IMR-90 (cell line): ENCODE data around the gene GNAO1. TPM values are rescaled to one million over a fixed set of nuclear protein-coding genes. Genes with fewer than 3 reads are reported as not detected.

ENCODE experiments used
- ATAC-seq: fragments of 200-7000 bp; cut with Tn5 transposase; 2 replicates; pipeline ENCODE4 v1.9.1; 2020; ENCODE audit warnings: low read depth, mild to moderate bottlenecking, moderate library complexity
- BruUV-seq: library from RNA; stranded (reverse); fragments of 400-500 nt; replicated peaks from 2 replicates; lab custom pipeline; 2021; lab: Mats Ljungman, UMichigan
- CTCF ChIA-PET: fragments of 300-600 bp; formaldehyde crosslinking; extraction: SDS; loops from one replicate; lab custom pipeline; 2021; ENCODE audit warnings: antibody characterized with exemption; lab: Yijun Ruan, JAX
- POLR2A ChIA-PET: fragments of 300-600 bp; sonication (Branson Sonifier 250); formaldehyde crosslinking; loops from one replicate; lab custom pipeline; 2022; ENCODE audit warnings: antibody characterized with exemption; ENCODE audit not compliant: unreplicated experiment; lab: Charles Lee
- DNase-seq: peaks from one replicate; pipeline ENCODE4 v3.0.0; 2013
- H2AFZ ChIP-seq: replicated peaks from 2 replicates; pipeline ENCODE3; 2013; ENCODE audit warnings: low read length, mild to moderate bottlenecking; ENCODE audit not compliant: poor library complexity
- H2AK5ac ChIP-seq: 2 replicates; pipeline ENCODE4 v1.6.1; 2013; ENCODE audit warnings: low read depth, low read length, inconsistent platforms
- H2AK9ac ChIP-seq: replicated peaks from 2 replicates; pipeline ENCODE3; 2013; ENCODE audit warnings: mild to moderate bottlenecking, low read depth, low read length, moderate library complexity; ENCODE audit not compliant: poor library complexity
- H2BK120ac ChIP-seq: 2 replicates; pipeline ENCODE4 v1.6.1; 2013; ENCODE audit warnings: low read depth, low read length, inconsistent platforms
- H2BK15ac ChIP-seq: 3 replicates; pipeline ENCODE4 v1.6.1; 2013; ENCODE audit warnings: low read depth, low read length, inconsistent platforms
- H2BK20ac ChIP-seq: 2 replicates; pipeline ENCODE4 v1.6.1; 2013; ENCODE audit warnings: low read depth, mild to moderate bottlenecking, inconsistent platforms, low read length, moderate library complexity
- H2BK5ac ChIP-seq: 2 replicates; pipeline ENCODE4 v1.6.1; 2013; ENCODE audit warnings: mild to moderate bottlenecking, low read depth, low read length, inconsistent platforms; ENCODE audit not compliant: poor library complexity, severe bottlenecking
- H3K14ac ChIP-seq: replicated peaks from 2 replicates; pipeline ENCODE4 v1.6.1; 2013; ENCODE audit warnings: low read depth, low read length, inconsistent platforms
- H3K18ac ChIP-seq: 2 replicates; pipeline ENCODE4 v1.6.1; 2013; ENCODE audit warnings: low read depth, low read length, control low read depth
- H3K23ac ChIP-seq: 2 replicates; pipeline ENCODE4 v1.6.1; 2013; ENCODE audit warnings: low read depth, low read length, inconsistent platforms
- H3K27ac ChIP-seq: 2 replicates; pipeline ENCODE4 v1.5.1; 2013; ENCODE audit warnings: mild to moderate bottlenecking, control low read depth, low read length; ENCODE audit not compliant: insufficient read depth
- H3K27me3 ChIP-seq: 2 replicates; pipeline ENCODE4 v1.6.1; 2013; ENCODE audit warnings: low read length; ENCODE audit not compliant: control insufficient read depth, insufficient read depth
- H3K36me3 ChIP-seq: 2 replicates; pipeline ENCODE4 v1.6.1; 2013; ENCODE audit warnings: low read length, mixed read lengths; ENCODE audit not compliant: control insufficient read depth, insufficient read depth
- H3K4ac ChIP-seq: 2 replicates; pipeline ENCODE4 v1.6.1; 2013; ENCODE audit warnings: low read depth, low read length, inconsistent platforms
- H3K4me1 ChIP-seq: 2 replicates; pipeline ENCODE4 v1.6.1; 2013; ENCODE audit warnings: low read length, mixed read lengths; ENCODE audit not compliant: control insufficient read depth, insufficient read depth
- H3K4me2 ChIP-seq: 2 replicates; pipeline ENCODE4 v1.6.1; 2013; ENCODE audit warnings: low read depth, mild to moderate bottlenecking, control low read depth, low read length, moderate library complexity
- H3K4me3 ChIP-seq: 2 replicates; pipeline ENCODE4 v1.5.1; 2013; ENCODE audit warnings: low read depth, mild to moderate bottlenecking, control low read depth, low read length, moderate library complexity; ENCODE audit not compliant: insufficient read depth
- H3K56ac ChIP-seq: 2 replicates; pipeline ENCODE4 v1.6.1; 2013; ENCODE audit warnings: low read length, inconsistent platforms; ENCODE audit not compliant: insufficient read depth; ENCODE audit errors: extremely low read depth
- H3K79me1 ChIP-seq, 2 experiments: 2 replicates each; pipeline ENCODE4 v1.6.1; 2013; ENCODE audit warnings: low read length in 2 of 2, inconsistent platforms in 1 of 2, low read depth in 1 of 2
- H3K9ac ChIP-seq: 2 replicates; pipeline ENCODE4 v1.6.1; 2013; ENCODE audit warnings: low read depth, low read length, control low read depth
- H3K9me1 ChIP-seq: 2 replicates; pipeline ENCODE4 v1.6.1; 2013; ENCODE audit warnings: low read length, inconsistent platforms; ENCODE audit not compliant: insufficient read depth
- H3K9me3 ChIP-seq: 2 replicates; pipeline ENCODE4 v1.6.1; 2013; ENCODE audit warnings: low read length; ENCODE audit not compliant: control insufficient read depth, insufficient read depth
- H4K20me1 ChIP-seq: 2 replicates; pipeline ENCODE4 v1.6.1; 2013; ENCODE audit warnings: low read length, inconsistent platforms; ENCODE audit not compliant: insufficient read depth
- H4K5ac ChIP-seq: 2 replicates; pipeline ENCODE4 v1.6.1; 2013; ENCODE audit warnings: mild to moderate bottlenecking, low read depth, low read length, control low read depth
- H4K8ac ChIP-seq, 2 experiments: 2 replicates each; pipeline ENCODE4 v1.6.1; 2013; ENCODE audit warnings: low read depth in 2 of 2, low read length in 2 of 2, control low read depth in 1 of 2, inconsistent platforms in 1 of 2
- H4K91ac ChIP-seq: 2 replicates; pipeline ENCODE4 v1.6.1; 2013; ENCODE audit warnings: low read depth, low read length, inconsistent platforms; ENCODE audit not compliant: insufficient read depth
- BHLHE40 ChIP-seq: fragments of 150-350 bp; IDR thresholded peaks from 2 replicates; pipeline ENCODE4 v1.6.1; 2016; ENCODE audit warnings: mild to moderate bottlenecking, low read depth, low read length
- CEBPB ChIP-seq: IDR thresholded peaks from 2 replicates; pipeline ENCODE4 v1.6.1; 2012; ENCODE audit warnings: low read depth, low read length, improper control_type of control experiment
- CHD1 ChIP-seq: IDR thresholded peaks from 2 replicates; pipeline ENCODE4 v1.6.1; 2012; ENCODE audit warnings: low read depth, low read length, improper control_type of control experiment
- CTCF ChIP-seq: conservative IDR thresholded peaks from 2 replicates; pipeline ENCODE4 v1.5.1; 2012; ENCODE audit warnings: mild to moderate bottlenecking, low read depth, low read length, improper control_type of control experiment
- FOS ChIP-seq: fragments of 150-350 bp; IDR thresholded peaks from 2 replicates; pipeline ENCODE4 v1.6.1; 2016; ENCODE audit warnings: low read depth, low read length
- MAFK ChIP-seq: IDR thresholded peaks from 2 replicates; pipeline ENCODE4 v1.6.1; 2012; ENCODE audit warnings: low read depth, low read length, improper control_type of control experiment
- MAZ ChIP-seq: IDR thresholded peaks from 2 replicates; pipeline ENCODE4 v1.6.1; 2012; ENCODE audit warnings: low read depth, mild to moderate bottlenecking, low read length, improper control_type of control experiment, moderate library complexity, borderline replicate concordance
- MXI1 ChIP-seq: IDR thresholded peaks from 2 replicates; pipeline ENCODE4 v1.6.1; 2012; ENCODE audit warnings: low read depth, mild to moderate bottlenecking, low read length, moderate library complexity, borderline replicate concordance
- NFE2L2 ChIP-seq: fragments of 150-350 bp; IDR thresholded peaks from 2 replicates; pipeline ENCODE4 v1.6.1; 2016; ENCODE audit warnings: low read depth, mild to moderate bottlenecking, low read length
- POLR2A ChIP-seq: IDR thresholded peaks from 2 replicates; pipeline ENCODE4 v1.6.1; 2012; ENCODE audit warnings: mild to moderate bottlenecking, low read depth, low read length
- RAD21 ChIP-seq: IDR thresholded peaks from 2 replicates; pipeline ENCODE4 v1.6.1; 2012; ENCODE audit warnings: low read length, improper control_type of control experiment
- RCOR1 ChIP-seq: IDR thresholded peaks from 2 replicates; pipeline ENCODE4 v1.6.1; 2012; ENCODE audit warnings: mild to moderate bottlenecking, low read length, improper control_type of control experiment; ENCODE audit not compliant: insufficient replicate concordance
- RFX5 ChIP-seq: IDR thresholded peaks from 2 replicates; pipeline ENCODE4 v1.8.0; 2012; ENCODE audit warnings: low read depth, mild to moderate bottlenecking, low read length, moderate library complexity
- SMC3 ChIP-seq: fragments of 150-350 bp; IDR thresholded peaks from 2 replicates; pipeline ENCODE4 v1.6.1; 2016; ENCODE audit warnings: low read depth, mild to moderate bottlenecking, antibody characterized with exemption, low read length, moderate library complexity
- USF2 ChIP-seq: fragments of 150-350 bp; IDR thresholded peaks from 2 replicates; pipeline ENCODE4 v1.6.1; 2017; ENCODE audit warnings: mild to moderate bottlenecking, antibody characterized with exemption, low read length, low read depth
- WGBS, 2 experiments: methylation state at CpG; one replicate each; pipeline versions ENCODE4 v1.1.5 to v1.1.7; 2013; ENCODE audit warnings: missing lambda C conversion rate in 2 of 2; ENCODE audit not compliant: insufficient read length in 1 of 2; ENCODE audit errors: extremely low coverage in 2 of 2; 5-methylcytosine and 5-hydroxymethylcytosine counted together
- dilution Hi-C: fragments of 300-500 bp; cut with HindIII; formaldehyde crosslinking; loops from one replicate; pipeline ENCODE4 v1.14.3; 2018; ENCODE audit warnings: low sequenced_read_pairs; ENCODE audit not compliant: unreplicated experiment
- in situ Hi-C: fragments of 300-500 bp; cut with MboI; formaldehyde crosslinking; loops from 3 replicates; pipeline ENCODE4 v1.14.3; 2019; ENCODE audit warnings: low sequenced_read_pairs, inconsistent platforms, mixed read lengths
- intact Hi-C: fragments of 100-400 bp; cut with micrococcal nuclease; formaldehyde crosslinking; loops from 2 replicates; pipeline ENCODE4 v1.10.0; 2022
- polyA plus RNA-seq, 3 experiments: library from polyadenylated mRNA; depleted of rRNA; stranded (reverse); fragments of >200 nt; gene quantifications; 2 replicates each; pipeline ENCODE4 v1.2.3, GENCODE V29; 2012; ENCODE audit warnings: low replicate concordance in 1 of 3
- total RNA-seq: library from RNA; depleted of rRNA; stranded (reverse); fragments of >200 nt; gene quantifications from 2 replicates; pipeline ENCODE4 v1.2.3, GENCODE V29; 2012
- TF ChIP-seq, protein P1 (sequence below): fragments of 150-350 bp; IDR thresholded peaks from 2 replicates; pipeline ENCODE4 v1.6.1; 2016; ENCODE audit warnings: low read depth, mild to moderate bottlenecking, low read length, moderate library complexity, borderline replicate concordance

The GNAO1 gene
- total and polyA plus RNA-seq, 2 of the 4 experiments (the other 2 are of a cell fraction): under 0.01 to 0.07 TPM

GRCh38 chr16:56294014-56294413, 102.7 kb downstream of the GNAO1 start:
- BruUV-seq: no TSS peak
- dilution Hi-C loops (no loop called here), intact Hi-C loops (no loop called here), in situ Hi-C loops (no loop called here)
- Histone ChIP-seq H4K20me1 (no peaks in the 10 kb centered on the region), H3K4me1 (peaks cover 8% of the 10 kb centered on the region), H3K36me3 (no peaks in the 10 kb centered on the region), H4K8ac (peak overlapping the region in 1 of 2 experiments; percentile 17; a peak in 1 of 4 replicates), H3K4me3 (no peak overlapping the region), H3K23ac (no peak overlapping the region), H4K91ac (peak overlapping the region; percentile 49; the same call in 1 of the 2 replicates), H3K4me2 (no peak overlapping the region), H3K9ac (no peak overlapping the region), H2AK9ac (no peak overlapping the region), H3K18ac (peak overlapping the region; percentile 49; the same call in 1 of the 2 replicates), H2AK5ac (0 out of 2 replicates have a peak overlapping the region, but pooled peaks have one; percentile 11), H3K79me1 (no peaks in the 10 kb centered on the region), H3K4ac (peak overlapping the region; percentile 64), H3K14ac (peak overlapping the region; percentile 35; the same call in 1 of the 2 replicates), H2AFZ (peak overlapping the region; percentile 29), H2BK120ac (peak overlapping the region; percentile 72), H4K5ac (no peak overlapping the region), H3K9me1 (peaks cover 14% of the 10 kb centered on the region), H3K56ac (no peak overlapping the region), H3K9me3 (no peaks in the 10 kb centered on the region), H2BK20ac (peak overlapping the region; percentile 78), H3K27me3 (peaks cover 6% of the 10 kb centered on the region; the same call in 1 of the 2 replicates), H2BK5ac (no peak overlapping the region), H3K27ac (no peak overlapping the region), H2BK15ac (peak overlapping the region; percentile 77; the same call in 1 of the 3 replicates)
- POLR2A ChIA-PET: interaction anchor here (0.5 kb wide), 1 partner anchor 9 kb away, joined by 3 read pairs; no protein-coding TSS in a partner anchor
- no peak for TF ChIP-seq MAFK
- no peak for TF ChIP-seq CTCF
- no peak for TF ChIP-seq SMC3
- TF ChIP-seq USF2: no peak
- no peak for TF ChIP-seq RFX5
- TF ChIP-seq CEBPB: no peak
- no peak for TF ChIP-seq RAD21
- no peak for TF ChIP-seq MXI1
- TF ChIP-seq, protein P1, sequence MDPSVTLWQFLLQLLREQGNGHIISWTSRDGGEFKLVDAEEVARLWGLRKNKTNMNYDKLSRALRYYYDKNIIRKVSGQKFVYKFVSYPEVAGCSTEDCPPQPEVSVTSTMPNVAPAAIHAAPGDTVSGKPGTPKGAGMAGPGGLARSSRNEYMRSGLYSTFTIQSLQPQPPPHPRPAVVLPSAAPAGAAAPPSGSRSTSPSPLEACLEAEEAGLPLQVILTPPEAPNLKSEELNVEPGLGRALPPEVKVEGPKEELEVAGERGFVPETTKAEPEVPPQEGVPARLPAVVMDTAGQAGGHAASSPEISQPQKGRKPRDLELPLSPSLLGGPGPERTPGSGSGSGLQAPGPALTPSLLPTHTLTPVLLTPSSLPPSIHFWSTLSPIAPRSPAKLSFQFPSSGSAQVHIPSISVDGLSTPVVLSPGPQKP: no peak
- TF ChIP-seq MAZ: no peak
- no peak for TF ChIP-seq RCOR1
- no peak for TF ChIP-seq NFE2L2
- no peak for TF ChIP-seq CHD1
- no peak for TF ChIP-seq POLR2A
- TF ChIP-seq BHLHE40: no peak
- TF ChIP-seq FOS: no peak
- WGBS, 2 experiments: no CpG with 5 or more reads among the region's 5 CpGs
- DNase-seq (no peak), ATAC-seq (no peak)
- CTCF ChIA-PET: interaction anchor here (0.7 kb wide), 1 partner anchor 16 kb away, joined by 3 read pairs; no protein-coding TSS in a partner anchor
